PFSK-1 (cell line): Measurements from ENCODE around the gene CREB1.

Experiments
- FOXP2 ChIP-seq: optimal IDR thresholded peaks from 2 replicates; pipeline ENCODE3; 2011; ENCODE audit warnings: borderline replicate concordance, control low read depth, inconsistent platforms; ENCODE audit not compliant: insufficient read depth; ENCODE audit errors: extremely low read length, extremely low read depth
- POLR2AphosphoS5 ChIP-seq: IDR thresholded peaks from 2 replicates; pipeline ENCODE4 v1.6.1; 2012; ENCODE audit warnings: low read depth, mild to moderate bottlenecking, control low read depth, low read length, moderate library complexity
- SIN3A ChIP-seq: IDR thresholded peaks from 2 replicates; pipeline ENCODE4 v1.6.1; 2012; ENCODE audit warnings: mild to moderate bottlenecking, low read length, moderate library complexity, borderline replicate concordance; ENCODE audit not compliant: insufficient read depth
- TAF1 ChIP-seq: IDR thresholded peaks from 2 replicates; pipeline ENCODE4 v1.6.1; 2012; ENCODE audit warnings: low read length, control low read depth, borderline replicate concordance; ENCODE audit not compliant: insufficient read depth
- TF ChIP-seq, protein P1 (sequence below), 2 experiments: IDR thresholded peaks; 2 replicates each; pipeline versions ENCODE4 v1.6.1 to v1.8.0; 2011 to 2012; ENCODE audit warnings: low read depth in 2 of 2, low read length in 2 of 2, control low read depth in 1 of 2, inconsistent platforms in 1 of 2, mild to moderate bottlenecking in 1 of 2, moderate library complexity in 1 of 2; ENCODE audit not compliant: insufficient read depth in 1 of 2

CREB1 gene

DNA sequence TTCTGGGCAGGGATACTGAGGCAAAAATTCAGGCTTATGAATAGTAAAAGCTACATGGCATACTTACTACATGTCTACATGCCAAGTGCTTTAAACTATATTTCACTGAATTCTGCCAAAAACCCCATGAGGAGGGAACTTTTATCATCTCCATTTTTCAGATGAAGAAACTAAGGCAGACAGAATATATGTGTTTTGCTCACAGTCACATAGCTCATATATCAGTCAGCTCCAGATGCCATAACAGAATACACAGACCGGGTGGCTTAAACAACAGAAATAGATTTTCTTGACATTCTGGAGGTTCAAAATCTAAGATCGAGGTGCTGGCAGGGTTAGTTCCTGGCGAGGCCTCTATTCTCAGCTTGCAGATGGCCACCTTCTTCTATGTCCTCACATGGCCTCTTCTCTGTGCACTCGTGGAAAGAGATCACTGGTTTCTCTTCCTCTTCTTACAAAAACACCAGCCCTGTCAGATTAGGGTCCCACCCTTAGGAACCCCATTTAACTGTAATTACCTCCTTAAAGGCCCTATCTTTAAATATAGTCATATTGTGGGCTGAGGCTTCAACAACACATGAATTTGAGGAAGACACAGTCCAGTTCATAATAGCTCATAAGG, 27.1 kb upstream of the CREB1 start:
- TF ChIP-seq, protein P1, sequence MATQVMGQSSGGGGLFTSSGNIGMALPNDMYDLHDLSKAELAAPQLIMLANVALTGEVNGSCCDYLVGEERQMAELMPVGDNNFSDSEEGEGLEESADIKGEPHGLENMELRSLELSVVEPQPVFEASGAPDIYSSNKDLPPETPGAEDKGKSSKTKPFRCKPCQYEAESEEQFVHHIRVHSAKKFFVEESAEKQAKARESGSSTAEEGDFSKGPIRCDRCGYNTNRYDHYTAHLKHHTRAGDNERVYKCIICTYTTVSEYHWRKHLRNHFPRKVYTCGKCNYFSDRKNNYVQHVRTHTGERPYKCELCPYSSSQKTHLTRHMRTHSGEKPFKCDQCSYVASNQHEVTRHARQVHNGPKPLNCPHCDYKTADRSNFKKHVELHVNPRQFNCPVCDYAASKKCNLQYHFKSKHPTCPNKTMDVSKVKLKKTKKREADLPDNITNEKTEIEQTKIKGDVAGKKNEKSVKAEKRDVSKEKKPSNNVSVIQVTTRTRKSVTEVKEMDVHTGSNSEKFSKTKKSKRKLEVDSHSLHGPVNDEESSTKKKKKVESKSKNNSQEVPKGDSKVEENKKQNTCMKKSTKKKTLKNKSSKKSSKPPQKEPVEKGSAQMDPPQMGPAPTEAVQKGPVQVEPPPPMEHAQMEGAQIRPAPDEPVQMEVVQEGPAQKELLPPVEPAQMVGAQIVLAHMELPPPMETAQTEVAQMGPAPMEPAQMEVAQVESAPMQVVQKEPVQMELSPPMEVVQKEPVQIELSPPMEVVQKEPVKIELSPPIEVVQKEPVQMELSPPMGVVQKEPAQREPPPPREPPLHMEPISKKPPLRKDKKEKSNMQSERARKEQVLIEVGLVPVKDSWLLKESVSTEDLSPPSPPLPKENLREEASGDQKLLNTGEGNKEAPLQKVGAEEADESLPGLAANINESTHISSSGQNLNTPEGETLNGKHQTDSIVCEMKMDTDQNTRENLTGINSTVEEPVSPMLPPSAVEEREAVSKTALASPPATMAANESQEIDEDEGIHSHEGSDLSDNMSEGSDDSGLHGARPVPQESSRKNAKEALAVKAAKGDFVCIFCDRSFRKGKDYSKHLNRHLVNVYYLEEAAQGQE (IDR thresholded peaks at IDR 0.05; ENCODE audit: insufficient read depth in 1 of 2, low read depth in 2 of 2, low read length in 2 of 2), result no peak
- no peak for TF ChIP-seq TAF1
- no peak for TF ChIP-seq SIN3A
- no peak for TF ChIP-seq FOXP2
- no peak for TF ChIP-seq POLR2AphosphoS5

DNA sequence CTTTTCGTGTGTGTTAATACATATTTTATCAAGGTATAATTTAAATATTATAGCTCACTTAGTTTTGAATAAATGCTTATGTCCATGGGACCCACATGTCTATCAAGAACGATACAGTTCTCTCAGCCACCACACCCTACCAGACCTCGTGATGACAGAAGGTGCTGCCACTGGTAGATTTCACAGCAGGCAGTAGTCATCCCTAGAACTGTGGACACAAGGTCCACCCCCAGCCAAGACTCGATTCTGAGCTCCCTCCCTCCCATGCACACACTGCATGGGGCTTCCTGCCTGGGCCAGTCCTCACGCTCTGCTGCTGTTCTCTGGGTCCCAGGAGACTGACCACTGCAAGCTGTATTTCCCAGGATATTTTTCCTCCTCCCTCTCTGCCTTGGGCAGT, 26.5 kb upstream of the CREB1 start:
- TF ChIP-seq TAF1, result no peak

DNA sequence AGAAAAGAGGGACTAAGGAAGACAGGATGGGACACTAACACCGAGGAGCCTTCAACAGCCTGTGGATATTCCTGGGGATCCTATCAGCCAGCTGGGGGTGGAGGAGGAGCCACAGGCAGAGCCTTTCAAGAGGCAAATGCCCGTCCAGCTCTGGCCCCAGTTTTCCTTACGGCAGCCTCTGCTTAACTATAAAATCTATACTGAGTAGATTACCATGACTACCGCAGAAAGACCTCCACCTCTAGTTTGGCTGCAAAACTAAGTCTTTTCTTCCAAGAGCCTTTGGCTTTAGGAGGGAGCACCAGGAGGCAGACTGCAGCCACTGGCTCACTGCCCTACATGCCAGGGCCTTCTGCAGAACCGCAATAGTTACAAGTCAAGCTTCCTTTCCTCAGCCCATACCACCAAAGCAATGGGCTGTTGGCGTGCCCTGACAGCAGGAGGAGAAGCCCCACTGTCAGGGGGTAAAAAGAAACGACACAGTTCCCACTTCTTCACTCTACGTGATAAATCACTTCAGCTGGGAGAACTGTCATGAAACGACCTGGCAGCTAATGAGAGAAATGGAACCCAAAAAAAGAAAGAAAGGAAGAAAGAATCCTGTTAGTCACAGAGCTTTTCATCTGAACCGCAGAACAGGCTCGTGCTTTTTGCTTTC, 25.1 kb upstream of the CREB1 start:
- TF ChIP-seq, protein P1 (IDR thresholded peaks at IDR 0.05; ENCODE audit: insufficient read depth in 1 of 2, low read depth in 2 of 2, low read length in 2 of 2), result no peak
- TF ChIP-seq POLR2AphosphoS5 (no peak), TAF1 (no peak), FOXP2 (no peak), SIN3A (no peak)

DNA sequence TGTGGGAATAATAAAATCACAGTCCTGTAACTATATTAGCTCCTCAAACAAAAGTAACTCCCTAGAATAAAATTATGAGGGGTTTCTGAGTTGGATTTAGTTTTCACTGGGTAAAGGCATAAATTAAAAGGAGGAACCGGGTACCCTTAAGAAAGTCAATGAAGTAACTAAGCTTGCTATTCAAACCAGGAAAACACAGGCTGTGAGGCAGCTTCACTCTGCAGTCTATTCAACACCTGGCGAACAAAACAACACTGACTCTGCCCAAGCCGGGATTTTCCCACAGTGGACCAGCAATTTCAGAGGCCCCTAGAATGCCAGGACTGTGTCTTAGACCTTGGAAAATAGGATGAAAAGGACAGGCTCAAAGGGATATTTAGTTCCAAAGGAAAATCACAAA, 24.6 kb upstream of the CREB1 start:
- TF ChIP-seq, protein P1 (IDR thresholded peaks at IDR 0.05; ENCODE audit: insufficient read depth in 1 of 2, low read depth in 2 of 2, low read length in 2 of 2), result no peak
- TF ChIP-seq POLR2AphosphoS5, result no peak
- TF ChIP-seq FOXP2, result no peak
- TF ChIP-seq SIN3A, result no peak
- no peak for TF ChIP-seq TAF1

DNA sequence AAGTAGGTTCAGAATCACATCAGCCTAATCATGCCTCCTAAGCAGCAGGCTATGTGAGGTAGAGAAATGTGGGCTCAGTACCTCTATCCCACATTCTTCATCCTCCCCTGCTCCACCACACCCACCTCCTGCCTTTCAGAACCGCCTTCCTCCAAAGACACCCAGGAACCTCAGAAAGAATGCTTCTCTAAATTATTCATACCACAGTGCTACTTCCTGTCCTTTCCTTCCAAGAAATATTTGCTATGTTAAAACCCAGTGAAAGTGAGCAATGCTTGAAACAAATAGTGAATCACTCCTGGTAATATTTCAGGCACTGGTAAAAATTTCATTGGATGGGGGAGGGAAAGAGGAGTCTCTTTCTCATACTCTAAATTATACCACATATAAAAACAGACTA, 24.0 kb upstream of the CREB1 start:
- no peak for TF ChIP-seq TAF1
- no peak for TF ChIP-seq FOXP2
- TF ChIP-seq SIN3A, result no peak
- TF ChIP-seq, protein P1 (IDR thresholded peaks at IDR 0.05; ENCODE audit: insufficient read depth in 1 of 2, low read depth in 2 of 2, low read length in 2 of 2), result no peak
- TF ChIP-seq POLR2AphosphoS5, result no peak
